ENCODE results near the gene GRK6.
"Not testable (repeated sequence)": the region's sequence is repeated elsewhere in the genome, so short reads cannot be mapped to it uniquely, and the experiment has no call there.

The GRK6 gene

DNA sequence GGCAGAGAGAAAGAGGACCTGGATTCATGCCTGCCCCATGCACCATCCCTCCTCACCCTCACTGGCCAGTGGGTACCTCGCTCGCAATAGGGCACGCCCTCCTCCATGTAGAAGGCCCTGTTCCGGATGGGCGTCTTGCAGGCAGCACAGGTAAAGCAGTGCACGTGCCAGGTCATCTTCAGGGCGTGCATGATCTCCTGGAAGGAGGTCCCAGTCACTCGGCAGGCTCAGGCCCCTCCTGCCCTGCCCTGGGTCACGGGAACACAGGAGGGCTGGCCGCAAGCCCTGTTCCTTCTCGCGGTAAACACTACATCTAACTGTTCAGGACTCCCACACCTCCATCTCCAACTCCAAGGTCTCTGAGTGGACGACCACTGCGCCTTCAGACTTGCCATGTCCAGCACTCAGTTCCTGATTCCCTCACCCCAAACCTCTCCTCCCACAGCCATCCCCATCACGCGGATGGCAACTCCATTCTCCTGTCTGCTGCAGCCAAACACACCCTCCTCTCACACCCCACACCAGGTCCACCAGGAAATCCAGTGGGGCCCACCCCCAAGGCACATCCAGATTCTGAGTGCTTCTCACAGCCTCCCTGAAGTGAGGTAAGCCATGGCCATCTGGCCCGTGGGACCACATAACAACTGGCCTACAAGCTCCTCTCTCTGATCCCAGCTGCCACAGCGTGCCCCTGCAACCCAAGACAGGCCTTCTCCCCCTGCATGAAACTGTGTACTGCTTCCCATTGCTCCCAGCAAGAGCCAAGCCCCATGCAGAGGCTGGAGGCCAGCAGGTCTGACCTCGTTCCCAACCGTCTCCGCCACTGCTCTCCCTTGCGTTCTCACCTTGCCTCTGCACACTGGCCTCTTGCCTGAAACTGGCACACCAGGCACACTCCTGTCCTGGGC is 57.8 kb downstream of the GRK6 start:
- DNase-seq (ENCODE audit: low read depth in 2 of 3, low spot score in 2 of 3), result no peak

DNA sequence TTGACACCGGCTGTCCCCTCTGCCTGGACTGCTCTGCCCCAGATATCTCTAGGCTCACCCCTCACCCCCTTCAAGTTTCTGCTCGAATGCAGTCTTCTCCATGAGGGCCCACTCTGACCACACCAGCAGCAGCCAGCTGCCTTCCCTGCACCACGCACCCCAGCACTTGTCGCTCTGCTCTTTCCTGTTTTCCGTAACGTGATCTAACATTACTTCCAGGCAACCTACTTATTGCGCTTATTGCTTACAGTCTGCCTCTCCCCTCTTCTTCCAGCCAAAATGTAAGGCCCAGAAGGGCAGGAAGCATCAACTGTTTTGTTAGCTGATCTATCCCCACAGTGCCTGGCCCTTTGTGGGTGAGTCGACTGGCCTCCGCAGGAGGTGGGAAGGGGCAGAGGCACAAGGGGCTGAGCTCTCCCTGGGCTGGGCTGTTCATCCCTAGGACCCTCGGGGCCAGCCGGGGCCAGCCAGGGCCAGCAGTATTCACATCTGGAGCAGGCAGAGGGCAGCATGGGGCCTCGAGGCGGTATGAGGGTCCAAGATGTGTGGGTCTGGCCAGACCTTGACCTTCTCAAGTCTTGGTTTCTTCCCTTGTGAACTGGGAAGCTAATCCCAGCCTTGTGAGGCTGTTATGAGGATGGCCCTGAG is 58.5 kb downstream of the GRK6 start:
- no peak for DNase-seq (ENCODE audit: low read depth in 2 of 3, low spot score in 2 of 3)

- not testable (repeated sequence) for DNase-seq (ENCODE audit: low read depth in 2 of 3, low spot score in 2 of 3)
Measured at GRCh38 chr5:177485753-177486152, 59.3 kb downstream of the GRK6 start.

GRCh38 chr5:177486256-177486655 is 59.8 kb downstream of the GRK6 start:
- DNase-seq (ENCODE audit: low read depth in 2 of 3, low spot score in 2 of 3), result no peak

- no peak for DNase-seq (ENCODE audit: low read depth in 2 of 3, low spot score in 2 of 3)
Measured at GRCh38 chr5:177487144-177487543, 60.7 kb downstream of the GRK6 start.

GRCh38 chr5:177487975-177488374 is 61.5 kb downstream of the GRK6 start:
- no peak for DNase-seq (ENCODE audit: low read depth in 2 of 3, low spot score in 2 of 3)

- no peak for DNase-seq (ENCODE audit: low read depth in 2 of 3, low spot score in 2 of 3)
Measured at GRCh38 chr5:177489119-177489716, 62.7 kb downstream of the GRK6 start.

DNA sequence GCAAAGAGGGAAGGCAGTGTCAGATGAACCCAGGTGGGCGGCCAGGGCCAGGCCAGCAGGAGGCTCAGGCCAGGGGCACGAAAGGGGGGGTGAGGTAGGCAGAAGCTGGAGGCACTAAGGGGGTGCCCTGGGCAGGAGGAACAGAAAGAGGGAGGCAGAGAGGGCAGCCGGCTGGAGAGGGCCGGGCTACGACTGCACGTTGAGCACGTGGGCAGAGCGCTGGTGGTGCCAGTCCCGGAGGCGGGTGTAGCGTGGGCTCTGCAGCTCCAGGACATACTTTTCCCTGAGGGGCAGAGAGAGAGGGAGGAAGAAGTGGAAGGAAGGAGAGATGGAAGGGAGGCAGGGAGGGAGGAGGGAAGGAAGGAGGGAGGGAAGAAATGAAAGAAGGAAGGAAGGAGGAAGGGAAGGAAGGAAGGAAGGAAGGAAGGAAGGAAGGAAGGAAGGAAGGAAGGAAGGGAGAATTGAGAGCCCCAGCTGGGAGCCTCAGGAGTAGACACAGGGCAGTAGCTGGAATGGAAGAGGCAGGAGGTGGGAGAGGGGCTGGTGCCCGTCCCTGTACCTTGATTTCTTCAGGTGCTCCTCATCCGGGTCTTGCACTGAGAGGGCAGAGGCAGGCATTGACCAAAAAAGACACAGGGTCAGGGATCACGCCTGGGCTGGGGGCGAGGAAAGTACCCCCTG is 64.0 kb downstream of the GRK6 start:
- no peak for DNase-seq (ENCODE audit: low read depth in 2 of 3, low spot score in 2 of 3)

GRCh38 chr5:177490992-177491391 is 64.5 kb downstream of the GRK6 start:
- no peak for DNase-seq (ENCODE audit: low read depth in 2 of 3, low spot score in 2 of 3)

GRCh38 chr5:177491429-177491945 is 65.0 kb downstream of the GRK6 start:
- no peak for DNase-seq (ENCODE audit: low read depth in 2 of 3, low spot score in 2 of 3)

- no peak for DNase-seq (ENCODE audit: low read depth in 2 of 3, low spot score in 2 of 3)
Measured at GRCh38 chr5:177491983-177492746, 65.7 kb downstream of the GRK6 start.

Measured in activated CD8-positive, alpha-beta memory T cell treated with anti-CD3 and anti-CD28 coated beads for 48 hours (primary cell).